BLaER1 treated with 17β-estradiol and CSF1 and Interleukin-3, amounts not matched to agents 10 nM and 100 nM (cell line): Measurements from ENCODE around the gene FPR1.

Experiments
- H3K27ac ChIP-seq, 11 experiments: shearing (Covaris generic); formaldehyde crosslinking; 2 replicates each; pipeline ENCODE4 v1.8.1; 2022
- H3K27me3 ChIP-seq, 11 experiments: shearing (Covaris generic); formaldehyde crosslinking; 2 replicates each; pipeline ENCODE4 v1.8.1; 2022
- H3K36me3 ChIP-seq, 11 experiments: shearing (Covaris generic); formaldehyde crosslinking; 2 replicates each; pipeline ENCODE4 v1.8.1; 2022
- H3K4me1 ChIP-seq, 10 experiments: shearing (Covaris generic); formaldehyde crosslinking; 2 replicates each; pipeline ENCODE4 v1.8.1; 2022
- H3K4me2 ChIP-seq, 11 experiments: shearing (Covaris generic); formaldehyde crosslinking; 2 replicates each; pipeline ENCODE4 v1.8.1; 2022
- H3K4me3 ChIP-seq, 10 experiments: shearing (Covaris generic); formaldehyde crosslinking; 2 replicates each; pipeline ENCODE4 v1.8.1; 2022
- H3K9ac ChIP-seq, 11 experiments: shearing (Covaris generic); formaldehyde crosslinking; 2 replicates each; pipeline ENCODE4 v1.8.1; 2022
- H3K9me3 ChIP-seq, 11 experiments: shearing (Covaris generic); formaldehyde crosslinking; replicated peaks in 1 of 11; 2 replicates each; pipeline ENCODE4 v1.8.1; 2022
- H4K20me1 ChIP-seq, 11 experiments: shearing (Covaris generic); formaldehyde crosslinking; 2 replicates each; pipeline ENCODE4 v1.8.1; 2022
- Cebpa-rat ChIP-seq, 11 experiments: shearing (Covaris generic); IDR thresholded peaks; 2 replicates each; pipeline ENCODE4 v1.8.1; 2022

FPR1 gene

GRCh38 chr19:51751655-51752054 lies at the start of gene FPR1:
Gene FPR1, minus strand, starts transcription at chr19:51751878. Its CDS starts 4,884 bp downstream, at chr19:51746994.
- Histone ChIP-seq H3K9ac (peak within 1 kb of the TSS in 10 of 11 experiments; percentile 22 to 75 (median 42); a peak in 10 of 22 replicates), H3K36me3 (peaks cover 0 to 38% (median 0%) of the 10 kb centered on the region in 11 experiments; a peak in 5 of 22 replicates), H3K4me1 (peaks cover 11 to 91% (median 39%) of the 10 kb centered on the region in 10 experiments), H3K9me3 (peaks cover 0 to 54% (median 4%) of the 10 kb centered on the region in 11 experiments; a peak in 12 of 22 replicates), H3K27ac (peak within 1 kb of the TSS; percentile 65 to 94 (median 76)), H4K20me1 (peaks cover 0 to 19% (median 0%) of the 10 kb centered on the region in 11 experiments; a peak in 2 of 22 replicates), H3K4me2 (peak within 1 kb of the TSS; percentile 32 to 97 (median 70)), H3K27me3 (no peaks in the 10 kb centered on the region), H3K4me3 (peak within 1 kb of the TSS in 5 of 10 experiments; percentile 3 to 63 (median 35); a peak in 8 of 20 replicates)
- peak in 2 of 11 experiments; percentile 30 to 31; a peak in 1 of 22 replicates for TF ChIP-seq Cebpa-rat (IDR thresholded peaks at IDR 0.05)

- TF ChIP-seq Cebpa-rat (IDR thresholded peaks at IDR 0.05): no peak
- peaks cover 25 to 99% (median 37%) of the 10 kb centered on the region in 10 experiments for H3K4me1 ChIP-seq
- peak overlapping the region in 2 of 11 experiments; percentile 72 to 86; a peak in 3 of 22 replicates for H3K27ac ChIP-seq
Measured at GRCh38 chr19:51800473-51801244, 49.0 kb upstream of the FPR1 start.

DNA sequence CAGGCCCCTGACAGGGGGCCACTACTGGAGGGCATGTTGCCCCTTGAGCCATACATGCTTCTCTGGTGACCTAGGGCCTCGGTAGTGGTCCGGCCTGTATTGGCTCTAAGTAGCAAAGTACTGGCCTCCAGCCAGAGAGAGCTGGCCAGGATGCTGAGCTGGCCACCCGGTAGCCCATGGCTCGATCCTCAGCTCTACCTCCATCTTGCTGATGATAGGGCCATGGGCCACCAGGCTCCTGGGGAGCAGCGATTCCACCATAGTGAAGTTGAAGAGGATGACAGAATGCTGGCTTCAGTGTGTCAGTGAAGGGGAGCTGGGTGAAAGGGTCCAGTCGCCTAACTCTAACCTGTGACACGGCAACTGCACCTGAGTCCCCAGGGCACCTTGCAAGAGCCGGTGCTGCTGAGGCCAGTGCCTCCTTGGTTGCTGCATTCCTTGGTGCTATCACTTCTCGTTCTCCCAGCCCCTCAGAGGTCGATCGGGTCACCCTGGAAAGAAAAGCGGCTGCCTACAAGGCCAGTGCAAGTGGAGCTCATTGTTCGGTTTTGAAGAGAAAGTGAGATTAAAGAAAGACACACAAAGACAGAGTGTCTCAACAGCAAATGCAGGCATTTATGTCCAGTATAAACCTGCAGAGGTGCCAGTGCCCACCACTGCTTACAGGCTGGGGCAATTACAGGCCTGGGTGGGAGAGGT lies 48.2 kb upstream of the FPR1 start:
- Histone ChIP-seq H3K9me3 (peaks cover under 1 to 60% (median 16%) of the 10 kb centered on the region in 11 experiments; a peak in 17 of 22 replicates), H4K20me1 (no peaks in the 10 kb centered on the region), H3K4me3 (no peak overlapping the region), H3K36me3 (no peaks in the 10 kb centered on the region; a peak in 1 of 22 replicates), H3K27me3 (no peaks in the 10 kb centered on the region), H3K4me1 (peaks cover 17 to 99% (median 30%) of the 10 kb centered on the region in 10 experiments), H3K4me2 (peak overlapping the region in 6 of 11 experiments; percentile 15 to 85 (median 65); a peak in 11 of 22 replicates), H3K9ac (peak overlapping the region in 4 of 11 experiments; percentile 0 to 40 (median 14); a peak in 3 of 22 replicates), H3K27ac (peak overlapping the region in 7 of 11 experiments; percentile 3 to 86 (median 61); a peak in 11 of 22 replicates)
- no peak for TF ChIP-seq Cebpa-rat (IDR thresholded peaks at IDR 0.05)

More at GRCh38 chr19:51800473-51801244, 49.0 kb upstream of the FPR1 start:
- peaks cover 0 to 3% (median 0%) of the 10 kb centered on the region in 11 experiments; a peak in 1 of 22 replicates for H3K36me3 ChIP-seq
- no peaks in the 10 kb centered on the region for H4K20me1 ChIP-seq
- peaks cover 5 to 67% (median 18%) of the 10 kb centered on the region in 11 experiments; a peak in 17 of 22 replicates for H3K9me3 ChIP-seq
- peak overlapping the region in 4 of 11 experiments; percentile 52 to 85 (median 69); a peak in 7 of 22 replicates for H3K4me2 ChIP-seq
- H3K4me3 ChIP-seq: no peak overlapping the region
- H3K9ac ChIP-seq: no peak overlapping the region
- H3K27me3 ChIP-seq: no peaks in the 10 kb centered on the region

- Histone ChIP-seq H3K27me3 (no peaks in the 10 kb centered on the region), H3K4me3 (no peak overlapping the region), H3K4me2 (peak overlapping the region in 6 of 11 experiments; percentile 15 to 85 (median 65); a peak in 11 of 22 replicates), H3K36me3 (no peaks in the 10 kb centered on the region; a peak in 1 of 22 replicates), H3K9me3 (peaks cover 0 to 62% (median 16%) of the 10 kb centered on the region in 11 experiments; a peak in 15 of 22 replicates), H3K9ac (peak overlapping the region in 5 of 11 experiments; percentile 0 to 65 (median 40); a peak in 5 of 22 replicates), H4K20me1 (no peaks in the 10 kb centered on the region), H3K27ac (peak overlapping the region in 7 of 11 experiments; percentile 3 to 86 (median 61); a peak in 11 of 22 replicates), H3K4me1 (peaks cover 11 to 99% (median 22%) of the 10 kb centered on the region in 10 experiments)
- no peak for TF ChIP-seq Cebpa-rat (IDR thresholded peaks at IDR 0.05)
Measured at GRCh38 chr19:51799034-51799773, 47.5 kb upstream of the FPR1 start.

- Histone ChIP-seq H3K27ac (peak overlapping the region in 3 of 11 experiments; percentile 78 to 86 (median 81); a peak in 6 of 22 replicates), H3K4me2 (peak overlapping the region in 3 of 11 experiments; percentile 69 to 81 (median 69); a peak in 5 of 22 replicates), H3K4me3 (no peak overlapping the region), H4K20me1 (no peaks in the 10 kb centered on the region), H3K9me3 (peaks cover 8 to 73% (median 22%) of the 10 kb centered on the region in 11 experiments; a peak in 20 of 22 replicates), H3K9ac (no peak overlapping the region), H3K36me3 (no peaks in the 10 kb centered on the region; a peak in 1 of 22 replicates), H3K27me3 (no peaks in the 10 kb centered on the region), H3K4me1 (peaks cover 0 to 94% (median 11%) of the 10 kb centered on the region in 10 experiments; a peak in 16 of 20 replicates)
- TF ChIP-seq Cebpa-rat (IDR thresholded peaks at IDR 0.05): no peak
Measured at GRCh38 chr19:51798062-51798461, 46.4 kb upstream of the FPR1 start.

DNA sequence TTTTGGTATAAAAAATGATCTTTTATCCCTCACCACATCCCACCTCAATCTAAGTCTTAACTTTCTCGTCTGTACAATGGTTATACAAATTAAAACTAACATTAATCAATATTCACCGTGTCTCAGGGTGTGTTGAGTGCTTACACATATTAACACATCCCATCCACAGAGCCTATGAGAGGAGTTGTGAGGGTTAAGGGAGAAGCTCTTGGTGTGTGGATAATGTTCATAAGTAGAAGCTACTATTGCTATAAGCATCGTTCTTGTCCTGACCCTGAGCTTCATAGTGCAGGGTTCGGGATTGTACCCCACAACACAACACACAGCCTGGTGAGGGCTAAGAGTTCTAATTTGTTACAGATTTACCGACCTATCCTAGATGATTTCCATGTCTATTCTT lies 45.8 kb upstream of the FPR1 start:
- Histone ChIP-seq H3K36me3 (no peaks in the 10 kb centered on the region; a peak in 1 of 22 replicates), H3K4me3 (no peak overlapping the region), H4K20me1 (no peaks in the 10 kb centered on the region), H3K9ac (no peak overlapping the region), H3K4me1 (peaks cover 0 to 88% (median 11%) of the 10 kb centered on the region in 10 experiments; a peak in 12 of 20 replicates), H3K4me2 (peak overlapping the region in 2 of 11 experiments; percentile 69 to 81; a peak in 4 of 22 replicates), H3K27ac (no peak overlapping the region), H3K27me3 (no peaks in the 10 kb centered on the region), H3K9me3 (peaks cover 13 to 79% (median 28%) of the 10 kb centered on the region in 11 experiments; a peak in 20 of 22 replicates)
- no peak for TF ChIP-seq Cebpa-rat (IDR thresholded peaks at IDR 0.05)

DNA sequence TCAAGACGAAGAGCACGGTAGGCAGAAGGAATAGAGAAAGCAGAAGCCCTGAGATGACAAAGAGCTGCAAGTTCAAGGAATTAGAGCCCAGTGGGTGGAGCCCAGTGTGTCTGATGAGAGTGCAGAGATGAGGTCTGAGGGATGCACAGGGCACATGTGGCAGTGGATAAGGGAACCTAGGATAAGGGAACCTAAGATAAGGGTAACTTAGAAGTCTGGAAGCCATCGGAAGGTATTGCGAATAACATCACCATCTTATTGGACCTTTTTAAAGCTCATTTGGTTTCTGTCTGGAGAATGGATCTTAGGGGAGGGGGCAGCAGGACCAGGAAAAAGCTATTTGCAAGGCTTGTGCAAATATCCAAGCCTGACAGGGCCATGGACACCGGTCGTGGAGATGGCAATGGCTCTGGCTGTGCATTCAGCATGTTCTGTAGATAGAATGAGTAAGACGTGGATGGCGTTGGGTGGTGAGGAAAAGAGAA lies 44.6 kb upstream of the FPR1 start:
- no peak overlapping the region for H3K27ac ChIP-seq
- TF ChIP-seq Cebpa-rat (IDR thresholded peaks at IDR 0.05): no peak
- H3K4me3 ChIP-seq: no peak overlapping the region
- H3K36me3 ChIP-seq: no peaks in the 10 kb centered on the region
- H3K9ac ChIP-seq: no peak overlapping the region
- H3K9me3 ChIP-seq: peaks cover 13 to 78% (median 24%) of the 10 kb centered on the region in 11 experiments; a peak in 20 of 22 replicates
- H3K4me1 ChIP-seq: peaks cover 0 to 81% (median 11%) of the 10 kb centered on the region in 10 experiments; a peak in 12 of 20 replicates
- H4K20me1 ChIP-seq: no peaks in the 10 kb centered on the region
- no peaks in the 10 kb centered on the region for H3K27me3 ChIP-seq
- peak overlapping the region in 2 of 11 experiments; percentile 69 to 81; a peak in 4 of 22 replicates for H3K4me2 ChIP-seq
